HEK293 (cell line): ENCODE measurements around the gene SSU72.
A peak's percentile ranks its signal among the peaks of the same experiment; 100 is the strongest.

ENCODE experiments used
- CTCF ChIA-PET: fragments of 350-600 bp; formaldehyde crosslinking; extraction: SDS; loops from one replicate; lab custom pipeline; 2021; ENCODE audit warnings: antibody characterized with exemption; lab: Yijun Ruan, JAX
- POLR2A ChIA-PET: fragments of 300-600 bp; formaldehyde crosslinking; extraction: SDS; loops from one replicate; lab custom pipeline; 2020; ENCODE audit warnings: antibody characterized with exemption, inconsistent platforms; lab: Yijun Ruan, JAX
- H3K27ac ChIP-seq: fragments of 200-500 bp; sonication (Bioruptor generic); 2 replicates; pipeline ENCODE4 v1.5.1; 2014; ENCODE audit warnings: low read depth, low read length, control low read depth, inconsistent platforms; ENCODE audit errors: extremely low read depth
- H3K36me3 ChIP-seq, 2 experiments: fragments of 200-500 bp in 1 of 2; sonication (Bioruptor generic) in 1 of 2; 1 replicate in 1 of 2; 2 replicates in 1 of 2; pipeline ENCODE4 v1.5.1; 2014 to 2017; ENCODE audit warnings: inconsistent platforms in 2 of 2, low read length in 2 of 2; ENCODE audit not compliant: control insufficient read depth in 2 of 2, insufficient read depth in 1 of 2
- H3K4me1 ChIP-seq: fragments of 200-500 bp; sonication (Bioruptor generic); 2 replicates; pipeline ENCODE4 v1.5.1; 2014; ENCODE audit warnings: mild to moderate bottlenecking, low read length, inconsistent platforms; ENCODE audit not compliant: control insufficient read depth, insufficient read depth
- H3K4me3 ChIP-seq: 2 replicates; pipeline ENCODE4 v1.5.1; 2011; ENCODE audit warnings: low read depth, mild to moderate bottlenecking, control low read depth, low read length, moderate library complexity
- H3K9me3 ChIP-seq: fragments of 200-500 bp; sonication (Bioruptor generic); 2 replicates; pipeline ENCODE4 v1.5.1; 2014; ENCODE audit warnings: low read depth, low read length, inconsistent platforms; ENCODE audit not compliant: control insufficient read depth, insufficient read depth
- KLF9 ChIP-seq: fragments of 450-650 bp; formaldehyde crosslinking; IDR thresholded peaks from 2 replicates; pipeline ENCODE4 v1.5.1; 2016; ENCODE audit warnings: missing biosample characterization, missing genetic modification characterization, low read depth
- OSR2 ChIP-seq: fragments of 450-650 bp; formaldehyde crosslinking; IDR thresholded peaks from 2 replicates; pipeline ENCODE4 v1.5.1; 2016; ENCODE audit warnings: missing biosample characterization, missing genetic modification characterization
- SETDB1 ChIP-seq: IDR thresholded peaks from one replicate; pipeline ENCODE4 v1.6.1; 2017; ENCODE audit warnings: mild to moderate bottlenecking, low read length, moderate library complexity, mixed read lengths; ENCODE audit not compliant: insufficient read length
- ZNF146 ChIP-seq: fragments of 450-650 bp; formaldehyde crosslinking; IDR thresholded peaks from 2 replicates; pipeline ENCODE4 v1.5.1; 2016; ENCODE audit warnings: missing biosample characterization, missing genetic modification characterization
- ZNF2 ChIP-seq: fragments of 450-650 bp; formaldehyde crosslinking; IDR thresholded peaks from 2 replicates; pipeline ENCODE4 v1.5.1; 2016; ENCODE audit warnings: missing biosample characterization, missing genetic modification characterization
- ZNF214 ChIP-seq: fragments of 450-650 bp; formaldehyde crosslinking; IDR thresholded peaks from 2 replicates; pipeline ENCODE4 v1.5.1; 2017; ENCODE audit warnings: missing biosample characterization, mild to moderate bottlenecking, missing genetic modification characterization, borderline replicate concordance
- ZNF292 ChIP-seq: fragments of 450-650 bp; formaldehyde crosslinking; IDR thresholded peaks from 2 replicates; pipeline ENCODE4 v1.5.1; 2016; ENCODE audit warnings: low read depth, missing biosample characterization, missing genetic modification characterization, borderline replicate concordance
- ZNF404 ChIP-seq: fragments of 450-650 bp; formaldehyde crosslinking; IDR thresholded peaks from 2 replicates; pipeline ENCODE4 v1.5.1; 2017; ENCODE audit warnings: missing biosample characterization, missing genetic modification characterization
- ZNF514 ChIP-seq: fragments of 450-650 bp; formaldehyde crosslinking; IDR thresholded peaks from 2 replicates; pipeline ENCODE4 v1.5.1; 2016; ENCODE audit warnings: missing biosample characterization, missing genetic modification characterization
- ZNF555 ChIP-seq: fragments of 450-650 bp; formaldehyde crosslinking; conservative IDR thresholded peaks from 2 replicates; pipeline ENCODE4 v1.5.1; 2017; ENCODE audit warnings: missing biosample characterization, mild to moderate bottlenecking, missing genetic modification characterization, inconsistent platforms
- ZNF610 ChIP-seq: fragments of 450-650 bp; formaldehyde crosslinking; IDR thresholded peaks from 2 replicates; pipeline ENCODE4 v1.5.1; 2016; ENCODE audit warnings: missing biosample characterization, missing genetic modification characterization, borderline replicate concordance
- ZNF654 ChIP-seq: fragments of 450-650 bp; formaldehyde crosslinking; IDR thresholded peaks from 2 replicates; pipeline ENCODE4 v1.5.1; 2016; ENCODE audit warnings: low read depth, missing biosample characterization, missing genetic modification characterization
- ZNF677 ChIP-seq: fragments of 450-650 bp; IDR thresholded peaks from 2 replicates; pipeline ENCODE4 v1.5.0; 2018; ENCODE audit warnings: missing biosample characterization, mild to moderate bottlenecking, missing genetic modification characterization, moderate library complexity
- ZNF791 ChIP-seq: fragments of 450-650 bp; formaldehyde crosslinking; IDR thresholded peaks from 2 replicates; pipeline ENCODE4 v1.5.1; 2016; ENCODE audit warnings: missing biosample characterization, missing genetic modification characterization
- ZNF843 ChIP-seq: fragments of 450-650 bp; formaldehyde crosslinking; IDR thresholded peaks from 2 replicates; pipeline ENCODE4 v1.5.1; 2016; ENCODE audit warnings: missing biosample characterization, missing genetic modification characterization
- ZSCAN30 ChIP-seq: fragments of 450-650 bp; IDR thresholded peaks from 2 replicates; pipeline ENCODE4 v1.5.1; 2018; ENCODE audit warnings: missing biosample characterization, mild to moderate bottlenecking, missing genetic modification characterization, moderate library complexity
- TF ChIP-seq, protein P1 (sequence below): fragments of 450-650 bp; formaldehyde crosslinking; IDR thresholded peaks from 2 replicates; pipeline ENCODE4 v1.5.1; 2016; ENCODE audit warnings: missing biosample characterization, missing genetic modification characterization
- TF ChIP-seq, protein P2 (sequence below): fragments of 450-650 bp; formaldehyde crosslinking; IDR thresholded peaks from 2 replicates; pipeline ENCODE4 v1.5.1; 2016; ENCODE audit warnings: missing biosample characterization, missing genetic modification characterization
- TF ChIP-seq, protein P3 (sequence below): fragments of 450-650 bp; formaldehyde crosslinking; IDR thresholded peaks from 2 replicates; pipeline ENCODE4 v1.5.1; 2016; ENCODE audit warnings: missing biosample characterization, missing genetic modification characterization
- TF ChIP-seq, protein P4 (sequence below): fragments of 450-650 bp; IDR thresholded peaks from 2 replicates; pipeline ENCODE4 v1.5.1; 2018; ENCODE audit warnings: missing biosample characterization, mild to moderate bottlenecking, missing genetic modification characterization
- TF ChIP-seq, protein P5 (sequence below): fragments of 450-650 bp; formaldehyde crosslinking; IDR thresholded peaks from 2 replicates; pipeline ENCODE4 v1.5.1; 2016; ENCODE audit warnings: missing biosample characterization, missing genetic modification characterization
- TF ChIP-seq, protein P6 (sequence below): fragments of 450-650 bp; formaldehyde crosslinking; conservative IDR thresholded peaks from 2 replicates; pipeline ENCODE4 v1.5.1; 2016; ENCODE audit warnings: low read depth, missing biosample characterization, missing genetic modification characterization

The SSU72 gene

DNA sequence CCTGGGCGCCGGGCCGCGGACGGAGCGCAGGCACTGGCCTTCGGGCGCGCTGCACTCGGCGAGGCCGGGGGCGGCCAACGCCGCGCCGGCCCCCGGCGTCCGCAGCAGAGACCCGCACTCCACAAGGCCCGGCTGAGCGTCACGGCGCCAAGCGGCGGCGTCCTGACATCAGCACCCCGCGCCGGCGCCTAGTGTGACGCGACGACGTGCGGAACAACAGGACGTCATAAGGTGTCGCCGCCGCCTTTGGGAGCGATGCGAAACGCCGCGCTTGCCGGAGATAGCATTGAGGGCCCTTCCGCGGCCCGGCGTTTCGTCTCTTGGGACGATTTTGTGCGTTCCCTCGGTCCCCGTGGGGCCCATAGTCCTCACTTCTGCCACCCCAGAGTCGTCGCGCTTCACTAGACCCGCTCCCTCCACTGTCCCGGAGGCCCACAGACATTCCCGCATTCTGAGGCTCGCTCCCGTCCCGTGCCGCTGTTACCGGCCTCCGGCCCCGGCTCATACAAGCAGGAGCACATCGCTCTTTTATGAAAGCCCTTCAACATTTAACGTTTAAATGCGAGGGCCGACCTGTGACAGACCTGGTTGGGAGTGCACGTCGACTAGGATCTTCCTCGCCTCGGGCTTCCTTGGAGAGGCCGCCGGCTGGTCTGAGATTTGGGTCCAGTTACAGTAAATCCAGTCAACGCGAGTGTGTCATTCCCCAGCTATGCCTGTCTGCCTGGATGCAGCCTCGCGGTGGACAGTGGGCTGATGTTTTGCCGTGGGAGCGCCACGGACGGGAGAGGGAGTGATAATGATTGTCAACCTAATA lies at the start of gene SSU72:
Gene SSU72, minus strand, starts transcription at position 143 of the 817 bp plus-strand sequence. CDS start 306 bp downstream, outside the sequence.
- ChIA-PET CTCF (interaction anchor here (0.7 kb wide), 1 partner anchor 231 kb away, joined by 4 read pairs; no protein-coding TSS in a partner anchor), POLR2A (interaction anchor here (0.6 to 1.0 kb wide), 3 partner anchors 11 to 41 kb away, joined by 3 to 5 read pairs (median 4); partner anchors contain the start of gene MIB2)
- Histone ChIP-seq H3K9me3 (no peaks in the 10 kb centered on the region), H3K4me1 (no peaks in the 10 kb centered on the region), H3K4me3 (peak within 1 kb of the TSS; percentile 94), H3K27ac (peak within 1 kb of the TSS; percentile 90), H3K36me3 (peaks cover 8 to 22% of the 10 kb centered on the region in 2 experiments; a peak in 2 of 3 replicates)
- TF ChIP-seq KLF9 (tag by site-specific recombination) (0 out of 2 replicates have a peak, but pooled peaks have one; percentile 14), ZNF146 (tag by site-specific recombination) (peak; percentile 34), ZSCAN30 (no peak), ZNF514 (no peak), ZNF292 (no peak), ZNF654 (tag by site-specific recombination) (no peak), ZNF555 (tag by site-specific recombination) (no peak), OSR2 (no peak), SETDB1 (peak; percentile 23), ZNF677 (tag by site-specific recombination) (no peak), ZNF843 (tag by site-specific recombination) (peak; percentile 56), ZNF791 (tag by site-specific recombination) (no peak), ZNF2 (tag by site-specific recombination) (0 out of 2 replicates have a peak, but pooled peaks have one; percentile 52), ZNF214 (tag by site-specific recombination) (no peak), ZNF610 (tag by site-specific recombination) (0 out of 2 replicates have a peak, but pooled peaks have one; percentile 56), ZNF404 (no peak)
- TF ChIP-seq, protein P1, sequence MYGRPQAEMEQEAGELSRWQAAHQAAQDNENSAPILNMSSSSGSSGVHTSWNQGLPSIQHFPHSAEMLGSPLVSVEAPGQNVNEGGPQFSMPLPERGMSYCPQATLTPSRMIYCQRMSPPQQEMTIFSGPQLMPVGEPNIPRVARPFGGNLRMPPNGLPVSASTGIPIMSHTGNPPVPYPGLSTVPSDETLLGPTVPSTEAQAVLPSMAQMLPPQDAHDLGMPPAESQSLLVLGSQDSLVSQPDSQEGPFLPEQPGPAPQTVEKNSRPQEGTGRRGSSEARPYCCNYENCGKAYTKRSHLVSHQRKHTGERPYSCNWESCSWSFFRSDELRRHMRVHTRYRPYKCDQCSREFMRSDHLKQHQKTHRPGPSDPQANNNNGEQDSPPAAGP (tag by site-specific recombination), result peak; percentile 65; the same call in 1 of the 2 replicates
- TF ChIP-seq, protein P2, sequence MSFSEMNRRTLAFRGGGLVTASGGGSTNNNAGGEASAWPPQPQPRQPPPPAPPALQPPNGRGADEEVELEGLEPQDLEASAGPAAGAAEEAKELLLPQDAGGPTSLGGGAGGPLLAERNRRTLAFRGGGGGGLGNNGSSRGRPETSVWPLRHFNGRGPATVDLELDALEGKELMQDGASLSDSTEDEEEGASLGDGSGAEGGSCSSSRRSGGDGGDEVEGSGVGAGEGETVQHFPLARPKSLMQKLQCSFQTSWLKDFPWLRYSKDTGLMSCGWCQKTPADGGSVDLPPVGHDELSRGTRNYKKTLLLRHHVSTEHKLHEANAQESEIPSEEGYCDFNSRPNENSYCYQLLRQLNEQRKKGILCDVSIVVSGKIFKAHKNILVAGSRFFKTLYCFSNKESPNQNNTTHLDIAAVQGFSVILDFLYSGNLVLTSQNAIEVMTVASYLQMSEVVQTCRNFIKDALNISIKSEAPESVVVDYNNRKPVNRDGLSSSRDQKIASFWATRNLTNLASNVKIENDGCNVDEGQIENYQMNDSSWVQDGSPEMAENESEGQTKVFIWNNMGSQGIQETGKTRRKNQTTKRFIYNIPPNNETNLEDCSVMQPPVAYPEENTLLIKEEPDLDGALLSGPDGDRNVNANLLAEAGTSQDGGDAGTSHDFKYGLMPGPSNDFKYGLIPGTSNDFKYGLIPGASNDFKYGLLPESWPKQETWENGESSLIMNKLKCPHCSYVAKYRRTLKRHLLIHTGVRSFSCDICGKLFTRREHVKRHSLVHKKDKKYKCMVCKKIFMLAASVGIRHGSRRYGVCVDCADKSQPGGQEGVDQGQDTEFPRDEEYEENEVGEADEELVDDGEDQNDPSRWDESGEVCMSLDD (tag by site-specific recombination), result 0 out of 2 replicates have a peak, but pooled peaks have one; percentile 25
- TF ChIP-seq, protein P3, sequence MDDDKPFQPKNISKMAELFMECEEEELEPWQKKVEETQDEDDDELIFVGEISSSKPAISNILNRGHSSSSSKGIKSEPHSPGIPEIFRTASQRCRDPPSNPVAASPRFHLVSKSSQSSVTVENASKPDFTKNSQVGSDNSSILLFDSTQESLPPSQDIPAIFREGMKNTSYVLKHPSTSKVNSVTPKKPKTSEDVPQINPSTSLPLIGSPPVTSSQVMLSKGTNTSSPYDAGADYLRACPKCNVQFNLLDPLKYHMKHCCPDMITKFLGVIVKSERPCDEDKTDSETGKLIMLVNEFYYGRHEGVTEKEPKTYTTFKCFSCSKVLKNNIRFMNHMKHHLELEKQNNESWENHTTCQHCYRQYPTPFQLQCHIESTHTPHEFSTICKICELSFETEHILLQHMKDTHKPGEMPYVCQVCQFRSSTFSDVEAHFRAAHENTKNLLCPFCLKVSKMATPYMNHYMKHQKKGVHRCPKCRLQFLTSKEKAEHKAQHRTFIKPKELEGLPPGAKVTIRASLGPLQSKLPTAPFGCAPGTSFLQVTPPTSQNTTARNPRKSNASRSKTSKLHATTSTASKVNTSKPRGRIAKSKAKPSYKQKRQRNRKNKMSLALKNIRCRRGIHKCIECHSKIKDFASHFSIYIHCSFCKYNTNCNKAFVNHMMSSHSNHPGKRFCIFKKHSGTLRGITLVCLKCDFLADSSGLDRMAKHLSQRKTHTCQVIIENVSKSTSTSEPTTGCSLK (tag by site-specific recombination), result no peak
- TF ChIP-seq, protein P4, sequence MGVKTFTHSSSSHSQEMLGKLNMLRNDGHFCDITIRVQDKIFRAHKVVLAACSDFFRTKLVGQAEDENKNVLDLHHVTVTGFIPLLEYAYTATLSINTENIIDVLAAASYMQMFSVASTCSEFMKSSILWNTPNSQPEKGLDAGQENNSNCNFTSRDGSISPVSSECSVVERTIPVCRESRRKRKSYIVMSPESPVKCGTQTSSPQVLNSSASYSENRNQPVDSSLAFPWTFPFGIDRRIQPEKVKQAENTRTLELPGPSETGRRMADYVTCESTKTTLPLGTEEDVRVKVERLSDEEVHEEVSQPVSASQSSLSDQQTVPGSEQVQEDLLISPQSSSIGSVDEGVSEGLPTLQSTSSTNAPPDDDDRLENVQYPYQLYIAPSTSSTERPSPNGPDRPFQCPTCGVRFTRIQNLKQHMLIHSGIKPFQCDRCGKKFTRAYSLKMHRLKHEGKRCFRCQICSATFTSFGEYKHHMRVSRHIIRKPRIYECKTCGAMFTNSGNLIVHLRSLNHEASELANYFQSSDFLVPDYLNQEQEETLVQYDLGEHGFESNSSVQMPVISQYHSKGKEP (tag by site-specific recombination), result peak; percentile 5; the same call in 1 of the 2 replicates
- TF ChIP-seq, protein P5, sequence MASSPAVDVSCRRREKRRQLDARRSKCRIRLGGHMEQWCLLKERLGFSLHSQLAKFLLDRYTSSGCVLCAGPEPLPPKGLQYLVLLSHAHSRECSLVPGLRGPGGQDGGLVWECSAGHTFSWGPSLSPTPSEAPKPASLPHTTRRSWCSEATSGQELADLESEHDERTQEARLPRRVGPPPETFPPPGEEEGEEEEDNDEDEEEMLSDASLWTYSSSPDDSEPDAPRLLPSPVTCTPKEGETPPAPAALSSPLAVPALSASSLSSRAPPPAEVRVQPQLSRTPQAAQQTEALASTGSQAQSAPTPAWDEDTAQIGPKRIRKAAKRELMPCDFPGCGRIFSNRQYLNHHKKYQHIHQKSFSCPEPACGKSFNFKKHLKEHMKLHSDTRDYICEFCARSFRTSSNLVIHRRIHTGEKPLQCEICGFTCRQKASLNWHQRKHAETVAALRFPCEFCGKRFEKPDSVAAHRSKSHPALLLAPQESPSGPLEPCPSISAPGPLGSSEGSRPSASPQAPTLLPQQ (tag by site-specific recombination), result peak; percentile 83
- TF ChIP-seq, protein P6, sequence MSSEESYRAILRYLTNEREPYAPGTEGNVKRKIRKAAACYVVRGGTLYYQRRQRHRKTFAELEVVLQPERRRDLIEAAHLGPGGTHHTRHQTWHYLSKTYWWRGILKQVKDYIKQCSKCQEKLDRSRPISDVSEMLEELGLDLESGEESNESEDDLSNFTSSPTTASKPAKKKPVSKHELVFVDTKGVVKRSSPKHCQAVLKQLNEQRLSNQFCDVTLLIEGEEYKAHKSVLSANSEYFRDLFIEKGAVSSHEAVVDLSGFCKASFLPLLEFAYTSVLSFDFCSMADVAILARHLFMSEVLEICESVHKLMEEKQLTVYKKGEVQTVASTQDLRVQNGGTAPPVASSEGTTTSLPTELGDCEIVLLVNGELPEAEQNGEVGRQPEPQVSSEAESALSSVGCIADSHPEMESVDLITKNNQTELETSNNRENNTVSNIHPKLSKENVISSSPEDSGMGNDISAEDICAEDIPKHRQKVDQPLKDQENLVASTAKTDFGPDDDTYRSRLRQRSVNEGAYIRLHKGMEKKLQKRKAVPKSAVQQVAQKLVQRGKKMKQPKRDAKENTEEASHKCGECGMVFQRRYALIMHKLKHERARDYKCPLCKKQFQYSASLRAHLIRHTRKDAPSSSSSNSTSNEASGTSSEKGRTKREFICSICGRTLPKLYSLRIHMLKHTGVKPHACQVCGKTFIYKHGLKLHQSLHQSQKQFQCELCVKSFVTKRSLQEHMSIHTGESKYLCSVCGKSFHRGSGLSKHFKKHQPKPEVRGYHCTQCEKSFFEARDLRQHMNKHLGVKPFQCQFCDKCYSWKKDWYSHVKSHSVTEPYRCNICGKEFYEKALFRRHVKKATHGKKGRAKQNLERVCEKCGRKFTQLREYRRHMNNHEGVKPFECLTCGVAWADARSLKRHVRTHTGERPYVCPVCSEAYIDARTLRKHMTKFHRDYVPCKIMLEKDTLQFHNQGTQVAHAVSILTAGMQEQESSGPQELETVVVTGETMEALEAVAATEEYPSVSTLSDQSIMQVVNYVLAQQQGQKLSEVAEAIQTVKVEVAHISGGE, result peak; percentile 13; the same call in 1 of the 2 replicates
